Measurements from ENCODE around the gene SPATA46.

GRCh38 chr1:162358928-162359327, 17.7 kb downstream of the SPATA46 start:
- TF ChIP-seq, protein P1, sequence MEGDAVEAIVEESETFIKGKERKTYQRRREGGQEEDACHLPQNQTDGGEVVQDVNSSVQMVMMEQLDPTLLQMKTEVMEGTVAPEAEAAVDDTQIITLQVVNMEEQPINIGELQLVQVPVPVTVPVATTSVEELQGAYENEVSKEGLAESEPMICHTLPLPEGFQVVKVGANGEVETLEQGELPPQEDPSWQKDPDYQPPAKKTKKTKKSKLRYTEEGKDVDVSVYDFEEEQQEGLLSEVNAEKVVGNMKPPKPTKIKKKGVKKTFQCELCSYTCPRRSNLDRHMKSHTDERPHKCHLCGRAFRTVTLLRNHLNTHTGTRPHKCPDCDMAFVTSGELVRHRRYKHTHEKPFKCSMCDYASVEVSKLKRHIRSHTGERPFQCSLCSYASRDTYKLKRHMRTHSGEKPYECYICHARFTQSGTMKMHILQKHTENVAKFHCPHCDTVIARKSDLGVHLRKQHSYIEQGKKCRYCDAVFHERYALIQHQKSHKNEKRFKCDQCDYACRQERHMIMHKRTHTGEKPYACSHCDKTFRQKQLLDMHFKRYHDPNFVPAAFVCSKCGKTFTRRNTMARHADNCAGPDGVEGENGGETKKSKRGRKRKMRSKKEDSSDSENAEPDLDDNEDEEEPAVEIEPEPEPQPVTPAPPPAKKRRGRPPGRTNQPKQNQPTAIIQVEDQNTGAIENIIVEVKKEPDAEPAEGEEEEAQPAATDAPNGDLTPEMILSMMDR (IDR thresholded peaks at IDR 0.05; ENCODE audit: low read depth, low read length, poor library complexity, severe bottlenecking) = no peak
- TF ChIP-seq EZH2phosphoT487 (IDR thresholded peaks at IDR 0.05; ENCODE audit: borderline replicate concordance, low read length) = no peak
